Mesendoderm (in vitro differentiated cells): Measurements from ENCODE around the gene ZDHHC19.
"Not testable (repeated sequence)": the region's sequence is repeated elsewhere in the genome, so short reads cannot be mapped to it uniquely, and the experiment has no call there.

Experiments
- DNase-seq: peaks from one replicate; pipeline ENCODE4 v3.0.0; 2013
- H2AK5ac ChIP-seq: 2 replicates; pipeline ENCODE4 v1.6.1; 2013; ENCODE audit warnings: low read length, inconsistent platforms
- H2BK120ac ChIP-seq: 2 replicates; pipeline ENCODE4 v1.6.1; 2013; ENCODE audit warnings: low read depth, mild to moderate bottlenecking, low read length, moderate library complexity, mixed read lengths
- H2BK15ac ChIP-seq: replicated peaks from 2 replicates; pipeline ENCODE4 v1.6.1; 2013; ENCODE audit warnings: low read depth, mild to moderate bottlenecking, moderate library complexity
- H2BK5ac ChIP-seq: 2 replicates; pipeline ENCODE4 v1.6.1; 2013; ENCODE audit warnings: low read length, inconsistent platforms
- H3K18ac ChIP-seq: 2 replicates; pipeline ENCODE4 v1.6.1; 2013; ENCODE audit warnings: mild to moderate bottlenecking, low read length, mixed read lengths
- H3K23ac ChIP-seq: one replicate; pipeline ENCODE4 v1.6.1; 2013; ENCODE audit warnings: low read length
- H3K27ac ChIP-seq: 2 replicates; pipeline ENCODE4 v1.5.1; 2013; ENCODE audit warnings: low read depth, mild to moderate bottlenecking, inconsistent platforms, low read length, moderate library complexity
- H3K27me3 ChIP-seq: 2 replicates; pipeline ENCODE4 v1.6.1; 2013; ENCODE audit warnings: low read length, control low read depth, mild to moderate bottlenecking, inconsistent platforms; ENCODE audit not compliant: insufficient read depth, poor library complexity
- H3K36me3 ChIP-seq: 2 replicates; pipeline ENCODE4 v1.6.1; 2013; ENCODE audit warnings: low read length, inconsistent platforms; ENCODE audit not compliant: control insufficient read depth, insufficient read depth
- H3K4ac ChIP-seq: one replicate; pipeline ENCODE4 v1.6.1; 2013; ENCODE audit warnings: low read depth, mild to moderate bottlenecking, low read length, moderate library complexity
- H3K4me1 ChIP-seq: 2 replicates; pipeline ENCODE4 v1.6.1; 2013; ENCODE audit warnings: low read depth, low read length, inconsistent platforms; ENCODE audit not compliant: control insufficient read depth
- H3K4me2 ChIP-seq: 2 replicates; pipeline ENCODE4 v1.6.1; 2013; ENCODE audit warnings: low read length
- H3K4me3 ChIP-seq: 2 replicates; pipeline ENCODE4 v1.5.1; 2013; ENCODE audit warnings: mild to moderate bottlenecking, low read length
- H3K56ac ChIP-seq: one replicate; pipeline ENCODE4 v1.6.1; 2013; ENCODE audit warnings: low read length
- H3K79me1 ChIP-seq: 2 replicates; pipeline ENCODE4 v1.6.1; 2013; ENCODE audit warnings: low read length, inconsistent platforms
- H3K79me2 ChIP-seq: 2 replicates; pipeline ENCODE4 v1.6.1; 2013; ENCODE audit warnings: mild to moderate bottlenecking, low read length; ENCODE audit not compliant: control insufficient read depth, insufficient read depth
- H3K9ac ChIP-seq: 2 replicates; pipeline ENCODE4 v1.6.1; 2013; ENCODE audit warnings: low read length, inconsistent platforms
- H4K5ac ChIP-seq: one replicate; pipeline ENCODE4 v1.6.1; 2013; ENCODE audit warnings: low read length
- H4K8ac ChIP-seq: one replicate; pipeline ENCODE4 v1.6.1; 2013; ENCODE audit warnings: low read depth, mild to moderate bottlenecking, control low read depth, low read length, moderate library complexity
- WGBS: extraction: QIAGEN DNeasy Blood & Tissue Kit; methylation state at CpG from one replicate; pipeline ENCODE4 v1.1.7; 2013; ENCODE audit warnings: low lambda C conversion rate, missing lambda C conversion rate; ENCODE audit not compliant: insufficient coverage; ENCODE audit errors: extremely low coverage; 5-methylcytosine and 5-hydroxymethylcytosine counted together

The ZDHHC19 gene

DNA sequence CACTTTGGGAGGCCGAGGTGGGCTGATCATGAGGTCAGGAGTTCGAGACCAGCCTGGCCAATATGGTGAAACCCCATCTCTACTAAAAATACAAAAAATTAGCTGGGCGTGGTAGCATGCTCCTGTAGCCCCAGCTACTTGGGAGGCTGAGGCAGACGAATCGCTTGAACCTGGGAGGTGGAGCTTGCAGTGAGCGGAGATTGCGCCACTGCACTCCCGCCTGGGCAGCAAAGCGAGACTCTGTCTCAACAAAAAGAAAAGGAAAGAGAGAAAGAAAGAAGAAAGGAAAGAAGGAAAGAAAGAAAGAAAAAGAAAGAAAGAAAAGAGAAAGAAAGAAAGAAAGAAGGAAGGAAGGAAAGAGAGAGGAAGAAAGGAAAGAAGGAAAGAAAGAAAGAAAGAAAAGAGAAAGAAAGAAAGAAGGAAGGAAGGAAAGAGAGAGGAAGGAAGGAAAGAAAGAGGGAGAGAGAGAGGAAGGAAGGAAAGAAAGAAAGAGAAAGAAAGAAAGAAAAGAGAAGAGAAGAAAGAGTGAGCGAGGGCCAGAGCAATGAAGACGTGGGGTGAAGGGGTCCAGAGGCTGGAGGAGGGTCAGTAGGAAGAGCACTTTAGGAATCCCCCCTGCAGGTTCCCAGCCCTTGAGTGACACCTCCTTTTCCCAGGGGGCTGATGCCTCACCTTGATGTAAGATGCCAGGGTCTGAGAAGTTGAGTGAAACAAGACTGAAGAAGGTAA is 1.1 kb downstream of the ZDHHC19 start:
- H4K8ac ChIP-seq, H2BK5ac ChIP-seq, H3K4me1 ChIP-seq, H3K27ac ChIP-seq, H3K9ac ChIP-seq, H2BK120ac ChIP-seq, H3K23ac ChIP-seq, H3K56ac ChIP-seq, H3K79me2 ChIP-seq, H3K79me1 ChIP-seq, H3K4me2 ChIP-seq, H2AK5ac ChIP-seq, H3K18ac ChIP-seq, H3K27me3 ChIP-seq, H3K4ac ChIP-seq, H2BK15ac ChIP-seq, H3K36me3 ChIP-seq, H4K5ac ChIP-seq, H3K4me3 ChIP-seq, DNase-seq: not testable (repeated sequence)
- no CpG with 5 or more reads among the region's 11 CpGs for WGBS

DNA sequence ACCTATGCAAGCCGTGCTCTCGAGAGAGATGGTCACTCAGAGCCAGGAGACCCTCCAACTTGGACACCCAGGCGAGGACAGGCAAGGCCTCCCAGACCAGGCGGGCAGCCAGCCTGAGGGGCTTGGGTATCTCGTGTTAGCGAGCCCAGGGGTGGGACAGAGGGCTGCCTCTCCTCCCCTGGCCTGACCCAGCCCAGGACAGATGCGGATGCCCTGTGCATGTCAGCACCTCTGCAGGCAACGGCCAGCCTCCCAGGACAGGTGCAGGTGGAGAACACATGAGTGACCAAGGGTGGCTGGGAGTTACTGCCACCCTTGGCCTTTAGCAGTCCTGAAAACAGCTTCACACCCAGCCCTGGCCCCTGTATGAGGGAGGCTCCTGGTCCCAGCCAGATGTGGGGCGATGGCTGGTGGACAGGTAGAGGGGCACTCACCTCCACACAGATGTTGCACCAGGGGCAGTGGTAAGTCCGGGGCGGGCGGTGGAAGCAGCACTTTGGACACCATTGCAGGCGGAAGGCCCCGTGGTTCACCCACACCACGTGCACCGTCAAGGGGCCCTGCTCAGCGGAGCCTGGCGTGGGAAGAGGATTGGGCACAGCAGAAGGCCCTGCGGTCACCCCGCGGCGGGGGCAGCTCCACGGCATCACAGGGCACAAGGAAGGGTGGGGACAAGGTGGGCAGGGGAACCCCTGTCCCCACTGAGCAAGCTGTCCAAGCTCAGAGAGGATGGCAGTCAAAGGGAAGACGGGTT is 2.1 kb downstream of the ZDHHC19 start:
- Histone ChIP-seq H2BK15ac (no peak overlapping the region), H3K23ac (no peak overlapping the region), H3K18ac (no peak overlapping the region), H3K9ac (no peak overlapping the region), H3K4me2 (no peak overlapping the region), H3K36me3 (no peaks in the 10 kb centered on the region), H3K27ac (no peak overlapping the region), H2BK120ac (no peak overlapping the region), H2AK5ac (no peak overlapping the region), H3K56ac (no peak overlapping the region), H3K4ac (no peak overlapping the region), H4K8ac (no peak overlapping the region), H3K4me3 (no peak overlapping the region), H4K5ac (no peak overlapping the region), H3K79me2 (no peaks in the 10 kb centered on the region), H2BK5ac (no peak overlapping the region), H3K27me3 (no peaks in the 10 kb centered on the region), H3K79me1 (no peaks in the 10 kb centered on the region), H3K4me1 (no peaks in the 10 kb centered on the region)
- WGBS: no CpG with 5 or more reads among the region's 24 CpGs
- DNase-seq: no peak

DNA sequence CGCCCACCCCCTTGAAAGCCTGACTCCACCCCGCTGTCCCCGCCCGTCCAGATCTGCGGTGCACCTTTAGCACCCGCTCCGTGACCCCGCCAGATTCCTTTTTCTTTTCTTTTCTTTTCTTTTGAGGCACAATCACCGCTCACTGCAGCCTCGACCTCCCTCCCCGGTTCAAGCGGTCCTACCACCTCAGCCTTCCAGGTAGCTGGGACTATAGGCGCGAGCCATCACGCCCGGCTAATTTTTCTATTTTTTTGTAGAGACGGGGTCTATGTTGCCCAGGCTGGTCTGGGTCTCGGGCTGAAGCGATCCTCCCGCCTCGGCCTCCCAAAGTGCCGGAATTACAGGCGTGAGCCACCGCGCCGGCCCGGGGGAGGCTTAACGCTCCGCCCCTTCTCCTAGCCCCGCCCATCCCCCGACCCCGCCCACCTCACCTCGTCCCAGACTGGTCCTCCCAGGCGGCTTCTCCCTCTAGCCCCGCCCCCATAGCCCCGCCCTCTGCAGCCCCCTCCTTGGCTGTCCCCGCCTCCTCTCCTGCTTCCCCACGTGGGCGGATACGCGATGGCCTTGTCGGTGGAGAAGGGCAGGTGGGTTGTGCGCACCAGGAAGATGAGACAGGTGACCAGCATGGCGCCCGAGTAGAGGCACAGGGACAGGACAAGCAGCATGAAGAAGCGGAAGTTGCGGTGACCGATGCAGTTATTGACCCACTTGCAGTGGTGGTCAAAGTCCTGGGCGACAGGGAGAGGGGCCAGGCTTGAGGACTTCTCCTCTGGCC is 3.2 kb downstream of the ZDHHC19 start:
- H4K8ac ChIP-seq: no peak overlapping the region
- H3K4me1 ChIP-seq: no peaks in the 10 kb centered on the region
- H3K9ac ChIP-seq: no peak overlapping the region
- H4K5ac ChIP-seq: no peak overlapping the region
- no peak overlapping the region for H3K18ac ChIP-seq
- H3K4ac ChIP-seq: no peak overlapping the region
- no peak overlapping the region for H3K27ac ChIP-seq
- peak overlapping the region; percentile 51 for H3K4me2 ChIP-seq
- H2BK120ac ChIP-seq: no peak overlapping the region
- DNase-seq: peak; percentile 89
- H3K23ac ChIP-seq: no peak overlapping the region
- peak overlapping the region; percentile 18 for H3K56ac ChIP-seq
- no CpG with 5 or more reads among the region's 49 CpGs for WGBS
- H2BK5ac ChIP-seq: no peak overlapping the region
- H3K36me3 ChIP-seq: no peaks in the 10 kb centered on the region
- H2BK15ac ChIP-seq: no peak overlapping the region
- H2AK5ac ChIP-seq: no peak overlapping the region
- H3K4me3 ChIP-seq: peak overlapping the region; percentile 42
- no peaks in the 10 kb centered on the region for H3K79me2 ChIP-seq
- no peaks in the 10 kb centered on the region for H3K27me3 ChIP-seq
- H3K79me1 ChIP-seq: no peaks in the 10 kb centered on the region

DNA sequence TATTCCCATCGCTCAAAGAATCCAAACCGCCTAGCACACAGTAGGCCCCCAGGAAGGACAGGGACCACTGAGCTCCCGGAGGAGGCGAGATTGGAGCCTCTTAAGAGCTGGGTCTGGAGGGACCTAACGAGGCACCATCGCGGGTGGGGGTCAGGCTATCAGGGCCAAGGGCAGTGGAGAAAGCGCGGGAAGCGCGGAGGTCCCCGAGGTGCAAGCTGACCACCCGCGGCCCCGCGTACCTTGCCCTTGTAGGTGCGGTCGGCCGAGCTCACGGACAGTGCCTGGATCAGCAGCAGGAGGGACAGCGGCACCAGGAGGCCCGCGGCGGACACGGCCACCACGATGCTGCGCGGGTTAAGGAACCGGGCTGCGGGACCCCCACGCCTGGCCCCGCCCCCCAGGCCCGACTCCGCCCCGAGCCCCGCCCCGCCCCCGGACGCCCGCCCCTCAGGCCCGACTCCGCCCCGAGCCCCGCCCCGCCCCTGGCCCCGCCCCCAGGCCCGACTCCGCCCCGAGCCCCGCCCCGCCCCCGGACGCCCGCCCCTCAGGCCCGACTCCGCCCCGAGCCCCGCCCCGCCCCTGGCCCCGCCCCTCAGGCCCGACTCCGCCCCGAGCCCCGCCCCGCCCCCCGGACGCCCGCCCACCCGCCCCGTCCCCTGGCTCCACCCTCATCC is 3.9 kb downstream of the ZDHHC19 start:
- no peak overlapping the region for H3K23ac ChIP-seq
- H3K4me3 ChIP-seq: peak overlapping the region; percentile 30
- H3K4ac ChIP-seq: no peak overlapping the region
- H3K36me3 ChIP-seq: no peaks in the 10 kb centered on the region
- H3K18ac ChIP-seq: no peak overlapping the region
- no peaks in the 10 kb centered on the region for H3K4me1 ChIP-seq
- H2BK120ac ChIP-seq: no peak overlapping the region
- H3K27ac ChIP-seq: no peak overlapping the region
- peak overlapping the region; percentile 49 for H3K4me2 ChIP-seq
- H3K79me2 ChIP-seq: no peaks in the 10 kb centered on the region
- H3K56ac ChIP-seq: peak overlapping the region; percentile 44
- H4K8ac ChIP-seq: no peak overlapping the region
- H2BK5ac ChIP-seq: no peak overlapping the region
- H3K9ac ChIP-seq: peak overlapping the region; percentile 30
- WGBS: no CpG with 5 or more reads among the region's 70 CpGs
- no peaks in the 10 kb centered on the region for H3K79me1 ChIP-seq
- no peak overlapping the region for H4K5ac ChIP-seq
- no peak overlapping the region for H2AK5ac ChIP-seq
- H3K27me3 ChIP-seq: no peaks in the 10 kb centered on the region
- H2BK15ac ChIP-seq: no peak overlapping the region
- no peak for DNase-seq

DNA sequence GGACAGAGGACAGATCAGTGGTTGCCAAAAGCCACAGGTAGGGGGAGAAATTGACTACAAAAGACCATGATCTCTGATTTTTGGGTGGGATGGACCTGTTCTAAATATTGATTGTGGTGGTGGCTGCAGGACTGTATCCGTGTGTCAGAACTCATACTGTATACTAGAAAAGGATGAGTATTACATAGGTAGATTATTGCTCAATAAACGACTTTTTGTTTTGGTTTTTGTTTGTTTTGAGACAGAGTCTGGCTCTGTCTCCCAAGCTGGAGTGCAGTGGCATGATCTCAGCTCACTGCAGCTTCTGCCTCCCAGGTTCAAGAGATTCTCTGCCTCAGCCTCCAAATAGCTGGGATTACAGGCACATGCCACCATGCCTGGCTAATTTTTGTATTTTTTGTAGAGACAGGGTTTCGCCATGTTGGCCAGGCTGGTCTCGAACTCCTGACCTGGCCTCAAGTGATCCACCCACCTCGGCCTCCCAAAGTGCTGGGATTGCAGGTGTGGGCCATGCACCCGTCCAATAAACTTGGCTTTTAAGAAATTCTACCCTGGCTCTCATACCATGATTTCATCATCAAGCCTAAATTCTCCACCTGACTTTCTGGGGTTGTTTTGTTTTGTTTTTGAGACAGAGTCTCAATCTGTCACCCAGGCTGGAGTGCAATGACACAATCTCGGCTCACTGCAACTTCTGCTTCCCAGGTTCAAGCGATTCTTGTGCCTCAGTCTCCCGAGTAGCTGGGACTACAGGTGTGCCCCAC is 5.6 kb downstream of the ZDHHC19 start:
- H2AK5ac ChIP-seq, H3K27me3 ChIP-seq, H3K79me1 ChIP-seq, H3K56ac ChIP-seq, H3K79me2 ChIP-seq, H3K23ac ChIP-seq, H3K4ac ChIP-seq, H4K5ac ChIP-seq, H2BK15ac ChIP-seq, H3K4me2 ChIP-seq, H2BK120ac ChIP-seq, H3K18ac ChIP-seq, H3K36me3 ChIP-seq, H4K8ac ChIP-seq, H3K27ac ChIP-seq, H3K4me3 ChIP-seq, H3K4me1 ChIP-seq, H2BK5ac ChIP-seq, H3K9ac ChIP-seq: not testable (repeated sequence)
- no CpG with 5 or more reads among the region's 9 CpGs for WGBS
- DNase-seq: peak; percentile 35
